Activated T-cell treated with anti-CD3 and anti-CD28 coated beads, Interleukin-2, amount 50 U/mL, for 72 hours (primary cell): ENCODE results near the gene RETN. TPM values are rescaled to one million over a fixed set of nuclear protein-coding genes. Genes with fewer than 3 reads are reported as not detected.
A peak's percentile ranks its signal among the peaks of the same experiment; 100 is the strongest.

Source experiments
- ATAC-seq, 2 donors: fragments of 150-1000 bp; cut with Tn5 transposase; replicated peaks in 1 of 2; 2 replicates each; pipeline ENCODE4 v1.10.0; 2021; ENCODE audit warnings: moderate library complexity in 2 of 2, mild to moderate bottlenecking in 1 of 2
- DNase-seq, 2 donors: peaks; one replicate each; pipeline ENCODE4 v3.0.0; 2021 to 2022; ENCODE audit warnings: mixed read lengths in 1 of 2
- H3K27ac Mint-ChIP-seq: one replicate; pipeline ENCODE4 v1.8.0; 2022; ENCODE audit warnings: mild to moderate bottlenecking, moderate library complexity, mixed read lengths
- H3K27me3 Mint-ChIP-seq: one replicate; pipeline ENCODE4 v1.8.0; 2022; ENCODE audit warnings: low read depth, mixed read lengths
- H3K36me3 Mint-ChIP-seq, 2 donors: one replicate each; pipeline ENCODE4 v1.8.0; 2022; ENCODE audit warnings: mixed read lengths in 2 of 2, mild to moderate bottlenecking in 1 of 2; ENCODE audit not compliant: insufficient read depth in 2 of 2
- H3K4me1 Mint-ChIP-seq: one replicate; pipeline ENCODE4 v1.8.0; 2022; ENCODE audit warnings: low read depth, mixed read lengths
- H3K4me3 Mint-ChIP-seq, 2 donors: one replicate each; pipeline ENCODE4 v1.8.0; 2022; ENCODE audit warnings: mild to moderate bottlenecking in 2 of 2, mixed read lengths in 2 of 2, moderate library complexity in 2 of 2
- H3K9me3 Mint-ChIP-seq, 2 donors: one replicate each; pipeline ENCODE4 v1.8.0; 2022; ENCODE audit warnings: mixed read lengths in 2 of 2
- total RNA-seq, 2 donors: library from RNA; stranded (reverse); gene quantifications; one replicate each; pipeline ENCODE4 v1.2.3, GENCODE V29; 2022

Gene RETN
- total RNA-seq, 2 donors from 2014 or later: not detected

- DNase-seq: no peak
- Mint-ChIP-seq H3K4me1 (peaks cover 46% of the 10 kb centered on the region), H3K36me3 (no peaks in the 10 kb centered on the region), H3K4me3 (no peak overlapping the region), H3K9me3 (no peaks in the 10 kb centered on the region), H3K27ac (no peak overlapping the region), H3K27me3 (peaks cover 4% of the 10 kb centered on the region)
- ATAC-seq: no peak
These were observed 13.3 kb upstream of the RETN start for GRCh38 chr19:7655581-7655980.

DNA sequence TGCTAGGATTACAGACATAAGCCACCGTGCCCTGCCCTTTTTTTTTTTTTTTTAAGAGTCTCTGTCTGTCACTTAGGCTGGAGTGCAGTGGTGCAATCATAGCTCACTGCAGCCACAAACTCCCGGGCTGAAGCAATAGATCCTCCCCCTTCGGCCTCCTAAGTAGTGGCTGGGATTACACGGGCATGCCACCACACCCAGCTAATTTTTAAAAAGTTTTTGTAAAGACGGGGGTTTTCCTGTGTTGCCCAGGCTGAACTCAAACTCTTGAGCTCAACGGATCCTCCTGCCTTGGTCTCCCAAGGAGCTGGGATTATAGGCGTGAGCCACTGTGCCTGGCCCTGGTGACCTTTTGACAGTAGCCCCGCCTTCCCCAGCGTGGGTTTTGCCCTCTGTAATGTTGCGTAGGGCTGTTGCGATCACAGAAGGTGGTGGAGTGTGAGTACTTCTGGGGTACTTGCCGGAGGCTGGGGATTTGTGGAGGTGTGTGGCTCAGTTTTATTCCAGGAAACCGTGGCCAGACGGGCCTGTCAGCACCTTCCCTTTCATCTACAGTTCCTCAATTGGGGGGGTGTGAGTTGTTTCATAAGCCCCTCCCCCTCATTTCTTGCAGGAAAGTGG lies 11.6 kb upstream of the RETN start:
- Mint-ChIP-seq H3K4me3 (peak overlapping the region; percentile 34 to 64), H3K36me3 (no peaks in the 10 kb centered on the region), H3K27me3 (peaks cover 4% of the 10 kb centered on the region), H3K9me3 (no peaks in the 10 kb centered on the region), H3K27ac (no peak overlapping the region), H3K4me1 (peaks cover 41% of the 10 kb centered on the region)
- ATAC-seq (peak; percentile 75 to 78), DNase-seq (peak; percentile 57 to 65)

DNA sequence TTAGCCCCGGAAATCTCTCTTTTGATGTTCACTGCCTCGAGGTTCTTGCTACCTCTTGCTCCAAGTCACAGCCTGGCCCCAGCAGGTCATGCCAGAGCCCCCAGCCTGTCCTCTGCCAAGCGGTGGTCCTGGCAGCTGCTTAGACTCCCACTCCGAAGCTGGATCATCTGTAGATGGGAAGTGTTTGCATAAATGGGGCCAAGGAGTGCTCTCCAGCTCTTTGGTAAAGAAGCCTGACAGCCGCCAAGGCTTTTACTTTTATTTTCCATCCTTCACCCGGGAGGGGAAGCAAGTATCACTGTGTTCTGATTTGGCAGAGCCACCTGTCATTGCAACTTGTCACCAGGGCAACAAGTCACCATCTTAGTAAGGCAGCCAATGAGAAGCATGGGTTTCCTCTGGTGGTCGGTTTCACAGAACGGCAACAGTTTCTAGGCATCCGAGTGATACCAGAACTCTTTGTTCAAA lies 10.6 kb upstream of the RETN start:
- peak; percentile 84 to 93 for ATAC-seq
- H3K9me3 Mint-ChIP-seq: no peaks in the 10 kb centered on the region
- H3K36me3 Mint-ChIP-seq: no peaks in the 10 kb centered on the region
- peaks cover 31% of the 10 kb centered on the region for H3K4me1 Mint-ChIP-seq
- peak overlapping the region; percentile 50 for H3K27ac Mint-ChIP-seq
- DNase-seq: peak; percentile 57 to 63
- peaks cover under 1% of the 10 kb centered on the region for H3K27me3 Mint-ChIP-seq
- peak overlapping the region; percentile 64 to 83 for H3K4me3 Mint-ChIP-seq

- Mint-ChIP-seq H3K27ac (no peak overlapping the region), H3K27me3 (no peaks in the 10 kb centered on the region), H3K9me3 (no peaks in the 10 kb centered on the region), H3K4me3 (no peak overlapping the region), H3K4me1 (peaks cover 16% of the 10 kb centered on the region), H3K36me3 (no peaks in the 10 kb centered on the region)
- ATAC-seq (no peak), DNase-seq (no peak)
These were observed 6.9 kb upstream of the RETN start for GRCh38 chr19:7661744-7662538.

GRCh38 chr19:7662657-7663056 lies 6.2 kb upstream of the RETN start:
- Mint-ChIP-seq H3K4me3 (no peak overlapping the region), H3K27me3 (no peaks in the 10 kb centered on the region), H3K36me3 (no peaks in the 10 kb centered on the region), H3K4me1 (peaks cover 9% of the 10 kb centered on the region), H3K27ac (no peak overlapping the region), H3K9me3 (no peaks in the 10 kb centered on the region)
- DNase-seq: no peak
- ATAC-seq: no peak

GRCh38 chr19:7663706-7664105 lies 5.1 kb upstream of the RETN start:
- Mint-ChIP-seq H3K4me3 (no peak overlapping the region), H3K27ac (no peak overlapping the region), H3K4me1 (no peaks in the 10 kb centered on the region), H3K9me3 (no peaks in the 10 kb centered on the region), H3K27me3 (no peaks in the 10 kb centered on the region), H3K36me3 (no peaks in the 10 kb centered on the region)
- DNase-seq: no peak
- no peak for ATAC-seq

- H3K4me1 Mint-ChIP-seq: peaks cover 7% of the 10 kb centered on the region
- no peak for ATAC-seq
- no peaks in the 10 kb centered on the region for H3K36me3 Mint-ChIP-seq
- H3K4me3 Mint-ChIP-seq: no peak overlapping the region
- DNase-seq: no peak
- H3K9me3 Mint-ChIP-seq: no peaks in the 10 kb centered on the region
- H3K27ac Mint-ChIP-seq: no peak overlapping the region
- H3K27me3 Mint-ChIP-seq: peaks cover 11% of the 10 kb centered on the region
These were observed 3.8 kb upstream of the RETN start for GRCh38 chr19:7665076-7665475.

GRCh38 chr19:7669641-7670040 lies 792 bp downstream of the RETN start:
- Mint-ChIP-seq H3K9me3 (no peaks in the 10 kb centered on the region), H3K4me1 (peaks cover 21% of the 10 kb centered on the region), H3K27ac (no peak overlapping the region), H3K36me3 (peaks cover 0 to 1% of the 10 kb centered on the region in 2 donors), H3K27me3 (peaks cover 40% of the 10 kb centered on the region), H3K4me3 (peak overlapping the region in 1 of 2 donors; percentile 82)
- DNase-seq (no peak), ATAC-seq (no peak)

- peak in 1 of 2 donors; percentile 27 for DNase-seq
- peak; percentile 55 to 63 for ATAC-seq
- no peaks in the 10 kb centered on the region for H3K9me3 Mint-ChIP-seq
- peaks cover 0 to 1% of the 10 kb centered on the region in 2 donors for H3K36me3 Mint-ChIP-seq
- H3K27ac Mint-ChIP-seq: no peak overlapping the region
- H3K4me3 Mint-ChIP-seq: peak overlapping the region; percentile 80 to 82
- peaks cover 40% of the 10 kb centered on the region for H3K27me3 Mint-ChIP-seq
- peaks cover 22% of the 10 kb centered on the region for H3K4me1 Mint-ChIP-seq
These were observed 1.4 kb downstream of the RETN start for GRCh38 chr19:7670150-7670783.

DNA sequence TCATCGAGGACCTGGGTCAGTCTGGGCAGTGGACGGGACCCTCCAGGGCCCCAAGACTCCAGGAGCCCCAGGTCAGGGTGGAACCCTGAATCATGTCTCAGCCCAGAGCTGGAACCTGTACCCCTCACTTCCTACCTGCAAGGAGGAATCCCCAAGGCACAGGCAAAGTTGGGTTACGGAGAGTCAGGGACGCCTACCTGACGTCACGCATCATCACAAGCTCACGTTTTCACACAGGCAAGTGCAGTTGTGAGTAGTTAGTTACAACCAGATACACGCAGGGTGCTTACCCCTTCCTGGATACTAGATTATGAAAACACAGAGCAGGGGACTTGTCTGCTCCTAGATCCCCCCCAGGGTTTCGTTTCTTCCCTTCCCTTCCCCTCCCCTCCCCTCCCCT lies 1.9 kb downstream of the RETN start:
- H3K27me3 Mint-ChIP-seq: peaks cover 43% of the 10 kb centered on the region
- DNase-seq (no peak), ATAC-seq (peak; percentile 7)
- peaks cover 22% of the 10 kb centered on the region for H3K4me1 Mint-ChIP-seq
- peaks cover 0 to 1% of the 10 kb centered on the region in 2 donors for H3K36me3 Mint-ChIP-seq
- no peak overlapping the region for H3K27ac Mint-ChIP-seq
- no peaks in the 10 kb centered on the region for H3K9me3 Mint-ChIP-seq
- H3K4me3 Mint-ChIP-seq: peak overlapping the region; percentile 80 to 82

- Mint-ChIP-seq H3K27me3 (peaks cover 60% of the 10 kb centered on the region), H3K27ac (no peak overlapping the region), H3K36me3 (peaks cover 0 to 1% of the 10 kb centered on the region in 2 donors), H3K4me3 (no peak overlapping the region), H3K9me3 (no peaks in the 10 kb centered on the region), H3K4me1 (peaks cover 33% of the 10 kb centered on the region)
- ATAC-seq (no peak), DNase-seq (no peak)
These were observed 3.7 kb downstream of the RETN start for GRCh38 chr19:7672522-7672921.

- H3K9me3 Mint-ChIP-seq: no peaks in the 10 kb centered on the region
- no peak overlapping the region for H3K4me3 Mint-ChIP-seq
- DNase-seq: no peak
- H3K27me3 Mint-ChIP-seq: peaks cover 63% of the 10 kb centered on the region
- H3K36me3 Mint-ChIP-seq: peaks cover 0 to 1% of the 10 kb centered on the region in 2 donors
- no peak overlapping the region for H3K27ac Mint-ChIP-seq
- H3K4me1 Mint-ChIP-seq: peaks cover 45% of the 10 kb centered on the region
- no peak for ATAC-seq
These were observed 5.5 kb downstream of the RETN start for GRCh38 chr19:7674010-7675005.
